AG04449 (cell line): Measurements from ENCODE around the gene THOP1.

Experiments used
- CTCF ChIA-PET: fragments of 350-600 bp; formaldehyde crosslinking; extraction: SDS; loops from one replicate; lab custom pipeline; 2021; ENCODE audit warnings: antibody characterized with exemption; lab: Yijun Ruan, JAX
- POLR2A ChIA-PET: fragments of 400-600, 350-600 bp; formaldehyde crosslinking; extraction: SDS; loops from one replicate; lab custom pipeline; 2020; ENCODE audit warnings: antibody characterized with exemption, inconsistent platforms; lab: Yijun Ruan, JAX
- DNase-seq: peaks from one replicate; pipeline ENCODE4 v3.0.0-alpha.2; 2010; ENCODE audit warnings: low read depth, low spot score
- H3K4me3 ChIP-seq: 2 replicates; pipeline ENCODE4 v1.5.1; 2011; ENCODE audit warnings: low read depth, mild to moderate bottlenecking, control low read depth, low read length
- TF ChIP-seq, protein P1 (sequence below): IDR thresholded peaks from one replicate; pipeline ENCODE4 v1.5.1; 2011; ENCODE audit warnings: mild to moderate bottlenecking, moderate library complexity, low read length, control low read depth, inconsistent platforms; ENCODE audit not compliant: insufficient read depth; ENCODE audit errors: missing control alignments

The THOP1 gene

DNA sequence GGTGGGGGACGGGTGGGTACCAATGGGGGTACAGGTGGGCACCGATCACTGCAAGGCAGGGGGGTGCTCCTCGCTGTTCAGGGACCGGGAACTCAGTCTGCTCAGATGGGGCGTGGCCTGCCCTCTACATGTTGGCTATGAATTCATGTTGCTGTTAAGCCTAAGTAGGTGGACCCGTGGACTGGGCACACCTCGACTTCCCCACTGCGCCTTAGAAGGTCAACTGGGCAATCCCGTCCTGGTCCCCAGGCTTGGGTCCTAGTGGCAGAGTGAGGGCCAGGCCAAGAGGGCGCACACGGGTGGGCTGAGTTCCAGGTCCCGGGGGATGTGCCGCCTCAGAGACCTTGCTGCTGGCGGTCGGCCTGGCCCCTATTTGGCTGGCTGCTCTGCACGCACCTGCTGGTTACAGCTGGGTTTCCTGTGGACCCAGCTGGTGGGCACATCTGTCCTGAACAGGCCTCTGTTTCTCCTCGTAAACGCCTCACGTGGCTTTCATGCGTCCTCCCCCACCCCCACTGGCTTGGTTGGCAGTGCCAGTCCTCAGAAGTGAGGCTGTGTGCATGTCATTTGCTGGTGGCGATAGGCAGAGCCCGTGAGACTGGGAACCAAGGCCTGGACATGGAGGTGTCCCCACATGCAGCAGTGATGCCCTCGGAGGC lies 20.8 kb downstream of the THOP1 start:
- H3K4me3 ChIP-seq, result no peak overlapping the region
- ChIA-PET POLR2A (no interaction called here), CTCF (no interaction called here)
- DNase-seq, result no peak
- TF ChIP-seq, protein P1, sequence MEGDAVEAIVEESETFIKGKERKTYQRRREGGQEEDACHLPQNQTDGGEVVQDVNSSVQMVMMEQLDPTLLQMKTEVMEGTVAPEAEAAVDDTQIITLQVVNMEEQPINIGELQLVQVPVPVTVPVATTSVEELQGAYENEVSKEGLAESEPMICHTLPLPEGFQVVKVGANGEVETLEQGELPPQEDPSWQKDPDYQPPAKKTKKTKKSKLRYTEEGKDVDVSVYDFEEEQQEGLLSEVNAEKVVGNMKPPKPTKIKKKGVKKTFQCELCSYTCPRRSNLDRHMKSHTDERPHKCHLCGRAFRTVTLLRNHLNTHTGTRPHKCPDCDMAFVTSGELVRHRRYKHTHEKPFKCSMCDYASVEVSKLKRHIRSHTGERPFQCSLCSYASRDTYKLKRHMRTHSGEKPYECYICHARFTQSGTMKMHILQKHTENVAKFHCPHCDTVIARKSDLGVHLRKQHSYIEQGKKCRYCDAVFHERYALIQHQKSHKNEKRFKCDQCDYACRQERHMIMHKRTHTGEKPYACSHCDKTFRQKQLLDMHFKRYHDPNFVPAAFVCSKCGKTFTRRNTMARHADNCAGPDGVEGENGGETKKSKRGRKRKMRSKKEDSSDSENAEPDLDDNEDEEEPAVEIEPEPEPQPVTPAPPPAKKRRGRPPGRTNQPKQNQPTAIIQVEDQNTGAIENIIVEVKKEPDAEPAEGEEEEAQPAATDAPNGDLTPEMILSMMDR, result no peak

DNA sequence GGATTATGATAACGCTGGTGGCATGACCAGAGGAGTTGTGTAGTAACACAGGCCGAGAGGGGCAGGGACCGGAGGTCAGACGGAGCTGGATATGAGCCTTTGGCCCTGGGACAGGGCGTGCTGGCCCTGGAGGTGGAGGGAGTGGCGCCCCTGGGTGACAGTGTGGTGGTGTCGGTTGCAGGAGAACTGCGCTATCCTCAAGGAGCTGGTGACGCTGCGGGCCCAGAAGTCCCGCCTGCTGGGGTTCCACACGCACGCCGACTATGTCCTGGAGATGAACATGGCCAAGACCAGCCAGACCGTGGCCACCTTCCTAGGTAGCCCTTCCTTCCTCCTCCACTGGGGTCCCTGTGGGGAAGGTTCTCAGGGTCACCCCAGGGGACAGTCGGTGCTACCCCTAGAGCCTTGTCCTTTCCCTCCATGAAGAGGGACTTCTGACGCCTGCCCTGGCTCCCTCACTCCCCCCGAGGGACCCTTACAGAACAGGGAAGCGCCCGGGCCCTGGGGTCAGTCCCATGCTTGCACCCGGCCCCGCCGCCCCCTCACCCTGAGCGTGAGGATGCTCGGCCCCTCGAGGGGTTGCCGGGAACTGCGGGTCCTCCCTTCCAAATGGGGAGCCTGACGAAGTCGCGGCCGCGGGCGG lies 21.6 kb downstream of the THOP1 start:
- CTCF ChIA-PET, result no interaction called here
- TF ChIP-seq, protein P1, result no peak
- POLR2A ChIA-PET, result no interaction called here
- no peak for DNase-seq
- no peak overlapping the region for H3K4me3 ChIP-seq

GRCh38 chr19:2807379-2808128 lies 22.3 kb downstream of the THOP1 start:
- POLR2A ChIA-PET, result no interaction called here
- CTCF ChIA-PET, result interaction anchor here (0.7 kb wide), 1 partner anchor 12 kb away, joined by 3 read pairs; the partner anchor contains the start of gene ZNF554
- no peak overlapping the region for H3K4me3 ChIP-seq
- TF ChIP-seq, protein P1, result no peak
- DNase-seq, result no peak

GRCh38 chr19:2808129-2808941 lies 23.0 kb downstream of the THOP1 start:
- POLR2A ChIA-PET, result no interaction called here
- no peak for DNase-seq
- TF ChIP-seq, protein P1, result no peak
- CTCF ChIA-PET, result interaction anchor here (0.7 to 3.1 kb wide), 2 partner anchors 11 kb away, joined by 3 to 14 read pairs; partner anchors contain the start of gene ZNF554
- H3K4me3 ChIP-seq, result no peak overlapping the region

GRCh38 chr19:2809387-2810140 lies 24.3 kb downstream of the THOP1 start:
- ChIA-PET CTCF (interaction anchor here (3.1 kb wide), 1 partner anchor 10 kb away, joined by 14 read pairs; the partner anchor contains the start of gene ZNF554), POLR2A (no interaction called here)
- no peak for DNase-seq
- TF ChIP-seq, protein P1, result no peak
- no peak overlapping the region for H3K4me3 ChIP-seq
